H1 (cell line): ENCODE measurements around the gene MEGF9. TPM values are rescaled to one million over a fixed set of nuclear protein-coding genes. Genes with fewer than 3 reads are reported as not detected.

Source experiments
- KDM4A ChIP-seq: IDR thresholded peaks from one replicate; pipeline ENCODE4 v1.7.1; 2012; ENCODE audit warnings: low read depth, mild to moderate bottlenecking, moderate library complexity, low read length, inconsistent platforms; ENCODE audit not compliant: severe bottlenecking
- polyA plus RNA-seq, 7 experiments: library from polyadenylated mRNA; depleted of rRNA in 3 of 7; stranded (reverse) in 5 of 7; unstranded in 2 of 7; fragments of >200 nt in 5 of 7; fragments of 200-250 nt in 2 of 7; gene quantifications; 1 replicate in 5 of 7; 2 replicates in 1 of 7; 4 replicates in 1 of 7; pipeline versions ENCODE4 v1.2.1 to v1.2.3, GENCODE V29; 2011 to 2013; ENCODE audit warnings: missing spikeins in 2 of 7, mixed read lengths in 2 of 7
- total RNA-seq: library from RNA; stranded (reverse); fragmentation: NEBNext Ultra II Directional; extraction: Animal tissue kit (Norgen Biotek cat#: 25700); gene quantifications from 2 replicates; pipeline ENCODE4 v1.2.1, GENCODE V29; 2021

MEGF9 gene
- total and polyA plus RNA-seq, 2 of the 8 experiments (the other 6 are each of a cell fraction or from before 2014, with no cell fraction given), result 0.45 to 1.8 TPM

GRCh38 chr9:120662513-120662912 is 51.8 kb downstream of the MEGF9 start (continued):
- TF ChIP-seq KDM4A, result no peak
